Tibial nerve (tissue), 4 donors: ENCODE results near the gene SRA1. TPM values are rescaled to one million over a fixed set of nuclear protein-coding genes. Genes with fewer than 3 reads are reported as not detected.
A peak's percentile ranks its signal among the peaks of the same experiment; 100 is the strongest.
"Not testable (repeated sequence)": the region's sequence is repeated elsewhere in the genome, so short reads cannot be mapped to it uniquely, and the experiment has no call there.

Experiments used
- DNase-seq, 2 donors: peaks; one replicate each; pipeline ENCODE4 v3.0.0-alpha.2; 2019; ENCODE audit warnings: low spot score in 2 of 2
- H3K27ac ChIP-seq, 4 donors: fragments of 200-600 bp; sonication (generic) in 3 of 4; one replicate each; pipeline ENCODE4 v1.5.1; 2017 to 2019; ENCODE audit warnings: mild to moderate bottlenecking in 1 of 4
- H3K27me3 ChIP-seq, 2 donors: fragments of 200-600 bp; sonication (generic) in 1 of 2; one replicate each; pipeline versions ENCODE4 v1.5.1 to v1.6.0; 2017 to 2019
- H3K36me3 ChIP-seq, 3 donors: fragments of 200-600 bp; sonication (generic); one replicate each; pipeline ENCODE4 v1.5.1; 2018 to 2019
- H3K4me1 ChIP-seq, 4 donors: fragments of 200-600 bp; sonication (generic) in 3 of 4; one replicate each; pipeline ENCODE4 v1.5.1; 2017 to 2019
- H3K4me3 ChIP-seq, 4 donors: fragments of 200-600 bp; sonication (generic) in 3 of 4; one replicate each; pipeline ENCODE4 v1.5.1; 2017 to 2019; ENCODE audit warnings: mild to moderate bottlenecking in 1 of 4, moderate library complexity in 1 of 4
- H3K9me3 ChIP-seq, 4 donors: fragments of 200-600 bp; sonication (generic) in 3 of 4; one replicate each; pipeline ENCODE4 v1.5.1; 2017 to 2019
- CTCF ChIP-seq, 5 experiments: fragments of 200-600 bp in 3 of 5; fragments of 450-650 bp in 2 of 5; sonication (generic) in 3 of 5; IDR thresholded peaks; one replicate each; pipeline ENCODE4 v1.5.1; 2016 to 2019; ENCODE audit warnings: antibody characterized with exemption in 5 of 5, mild to moderate bottlenecking in 3 of 5, moderate library complexity in 2 of 5
- EP300 ChIP-seq, 2 donors: sonication (generic); formaldehyde crosslinking; IDR thresholded peaks; one replicate each; pipeline ENCODE4 v1.6.1; 2017; ENCODE audit warnings: antibody characterized with exemption in 2 of 2, mild to moderate bottlenecking in 1 of 2
- POLR2A ChIP-seq, 2 donors: fragments of 450-650 bp; IDR thresholded peaks; one replicate each; pipeline ENCODE4 v1.6.1; 2017; ENCODE audit warnings: antibody characterized with exemption in 2 of 2, mild to moderate bottlenecking in 2 of 2, moderate library complexity in 2 of 2
- WGBS, 2 donors: methylation state at CpG; one replicate each; pipeline ENCODE4 v1.1.5; 2018; 5-methylcytosine and 5-hydroxymethylcytosine counted together
- total RNA-seq, 4 donors: library from RNA; depleted of rRNA; stranded (reverse); fragments of >200 nt; gene quantifications; one replicate each; pipeline ENCODE4 v1.1.0, GENCODE V29; 2016

Gene SRA1
- 10 to 100 TPM; 16.6 to 23.7 (median 19.2) TPM for total RNA-seq

GRCh38 chr5:140557136-140557805 lies at the start of gene SRA1:
TSS of gene SRA1 (minus strand) at chr5:140557473. CDS start at chr5:140557452, 21 bp downstream.
- Histone ChIP-seq H3K4me3 (peak within 1 kb of the TSS; percentile 73 to 86 (median 84)), H3K4me1 (peaks cover 0 to 45% (median 17%) of the 10 kb centered on the region in 4 donors), H3K27ac (peak within 1 kb of the TSS; percentile 80 to 94 (median 90)), H3K27me3 (no peaks in the 10 kb centered on the region), H3K36me3 (peaks cover 0 to 47% (median 0%) of the 10 kb centered on the region in 3 donors), H3K9me3 (no peaks in the 10 kb centered on the region)
- DNase-seq: peak; percentile 81 to 91
- WGBS, 2 donors: 1% methylated on average over 31 to 36 of the region's 46 CpGs
- TF ChIP-seq EP300 (IDR thresholded peaks at IDR 0.05) (peak; percentile 96 to 97), POLR2A (IDR thresholded peaks at IDR 0.05) (peak; percentile 74 to 92), CTCF (IDR thresholded peaks at IDR 0.05) (peak in 2 of 5 experiments; percentile 17 to 26)

- H3K4me1 ChIP-seq: peaks cover 0 to 23% (median 7%) of the 10 kb centered on the region in 4 donors
- H3K9me3 ChIP-seq: no peaks in the 10 kb centered on the region
- no peak overlapping the region for H3K27ac ChIP-seq
- no peak for TF ChIP-seq CTCF (IDR thresholded peaks at IDR 0.05)
- TF ChIP-seq POLR2A (IDR thresholded peaks at IDR 0.05): no peak
- no peak for TF ChIP-seq EP300 (IDR thresholded peaks at IDR 0.05)
- no peaks in the 10 kb centered on the region for H3K36me3 ChIP-seq
- 82 to 87% methylated on average over 2 of the region's 2 CpGs for WGBS, 2 donors
- no peak overlapping the region for H3K4me3 ChIP-seq
- no peak for DNase-seq
- no peaks in the 10 kb centered on the region for H3K27me3 ChIP-seq
These were observed 49.8 kb upstream of the SRA1 start for GRCh38 chr5:140607031-140607430.

- TF ChIP-seq POLR2A (IDR thresholded peaks at IDR 0.05) (no peak), CTCF (IDR thresholded peaks at IDR 0.05) (no peak), EP300 (IDR thresholded peaks at IDR 0.05) (no peak)
- no peaks in the 10 kb centered on the region for H3K36me3 ChIP-seq
- H3K27ac ChIP-seq: no peak overlapping the region
- no peak overlapping the region for H3K4me3 ChIP-seq
- no peak for DNase-seq
- H3K27me3 ChIP-seq: no peaks in the 10 kb centered on the region
- WGBS, 2 donors: 69 to 73% methylated on average over 3 of the region's 3 CpGs
- H3K4me1 ChIP-seq: peaks cover 0 to 20% (median 5%) of the 10 kb centered on the region in 4 donors
- no peaks in the 10 kb centered on the region for H3K9me3 ChIP-seq
These were observed 48.6 kb upstream of the SRA1 start for GRCh38 chr5:140605879-140606278.

- no peak overlapping the region for H3K27ac ChIP-seq
- no peaks in the 10 kb centered on the region for H3K27me3 ChIP-seq
- no peak for TF ChIP-seq CTCF (IDR thresholded peaks at IDR 0.05)
- no peak for TF ChIP-seq EP300 (IDR thresholded peaks at IDR 0.05)
- H3K9me3 ChIP-seq: no peaks in the 10 kb centered on the region
- no peaks in the 10 kb centered on the region for H3K36me3 ChIP-seq
- no peak for DNase-seq
- H3K4me1 ChIP-seq: peaks cover 0 to under 1% (median 0%) of the 10 kb centered on the region in 4 donors
- 92 to 94% methylated on average over 2 of the region's 2 CpGs for WGBS, 2 donors
- no peak overlapping the region for H3K4me3 ChIP-seq
These were observed 46.5 kb upstream of the SRA1 start for GRCh38 chr5:140603734-140604133.

- H3K4me3 ChIP-seq, H3K27ac ChIP-seq, DNase-seq, H3K9me3 ChIP-seq, H3K36me3 ChIP-seq, H3K4me1 ChIP-seq, H3K27me3 ChIP-seq: not testable (repeated sequence)
- WGBS, 2 donors: 93 to 97% methylated on average over 4 of the region's 4 CpGs
These were observed 46.1 kb upstream of the SRA1 start for GRCh38 chr5:140603446-140603698.
